GM19328 (cell line): Measurements from ENCODE around the gene HIRA.

ENCODE experiments used
- ATAC-seq: cut with Tn5 transposase; IDR thresholded peaks from one replicate; pipeline ENCODE4 v1.9.1; 2021; ENCODE audit warnings: mild to moderate bottlenecking, moderate library complexity; ENCODE audit not compliant: unreplicated experiment

The HIRA gene

DNA sequence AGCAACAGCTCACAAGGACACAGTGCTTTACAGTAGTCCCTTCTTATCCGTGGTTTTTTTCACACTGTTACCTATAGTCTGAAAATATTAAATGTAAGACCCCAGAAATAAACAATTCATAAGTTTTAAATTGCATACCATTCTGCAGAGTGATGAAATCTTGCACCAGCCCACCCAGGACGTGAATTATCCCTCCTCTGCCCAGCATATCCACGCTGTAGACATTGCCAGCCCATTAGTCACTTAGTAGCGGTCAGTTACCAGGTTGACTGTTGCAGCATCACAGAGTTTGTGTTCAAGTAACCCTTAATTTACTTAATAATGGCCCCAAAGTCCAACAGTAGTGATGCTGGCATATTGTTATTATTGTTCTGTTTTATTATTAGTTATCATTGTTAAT lies 143.6 kb downstream of the HIRA start:
- no peak for ATAC-seq

- no peak for ATAC-seq
Measured at GRCh38 chr22:19287076-19287707, 144.3 kb downstream of the HIRA start.

DNA sequence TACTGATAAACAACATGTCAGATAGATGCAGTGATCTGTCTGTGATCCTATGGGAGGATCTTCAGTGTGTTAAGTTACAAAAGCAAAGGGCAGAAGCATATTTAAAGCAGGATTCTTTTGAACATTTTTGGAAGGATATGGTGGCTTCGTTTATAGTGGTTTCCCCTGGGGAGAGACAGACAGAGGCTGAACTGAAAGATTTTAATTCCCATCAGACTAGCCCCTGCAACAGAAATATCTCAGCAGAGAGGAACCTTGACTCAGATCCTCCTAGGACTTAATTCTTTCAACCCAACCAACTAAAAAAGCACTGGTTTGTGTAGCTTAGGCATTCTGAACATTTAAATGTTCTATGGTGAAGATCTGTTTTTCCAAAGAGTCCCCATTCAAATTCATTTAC lies 145.7 kb downstream of the HIRA start:
- no peak for ATAC-seq
